ENCODE measurements around the gene MREG.
A peak's percentile ranks its signal among the peaks of the same experiment; 100 is the strongest.
"Not testable (repeated sequence)": the region's sequence is repeated elsewhere in the genome, so short reads cannot be mapped to it uniquely, and the experiment has no call there.

Gene MREG

GRCh38 chr2:215957354-215958122 is 55.8 kb downstream of the MREG start:
- not testable (repeated sequence) for DNase-seq

DNA sequence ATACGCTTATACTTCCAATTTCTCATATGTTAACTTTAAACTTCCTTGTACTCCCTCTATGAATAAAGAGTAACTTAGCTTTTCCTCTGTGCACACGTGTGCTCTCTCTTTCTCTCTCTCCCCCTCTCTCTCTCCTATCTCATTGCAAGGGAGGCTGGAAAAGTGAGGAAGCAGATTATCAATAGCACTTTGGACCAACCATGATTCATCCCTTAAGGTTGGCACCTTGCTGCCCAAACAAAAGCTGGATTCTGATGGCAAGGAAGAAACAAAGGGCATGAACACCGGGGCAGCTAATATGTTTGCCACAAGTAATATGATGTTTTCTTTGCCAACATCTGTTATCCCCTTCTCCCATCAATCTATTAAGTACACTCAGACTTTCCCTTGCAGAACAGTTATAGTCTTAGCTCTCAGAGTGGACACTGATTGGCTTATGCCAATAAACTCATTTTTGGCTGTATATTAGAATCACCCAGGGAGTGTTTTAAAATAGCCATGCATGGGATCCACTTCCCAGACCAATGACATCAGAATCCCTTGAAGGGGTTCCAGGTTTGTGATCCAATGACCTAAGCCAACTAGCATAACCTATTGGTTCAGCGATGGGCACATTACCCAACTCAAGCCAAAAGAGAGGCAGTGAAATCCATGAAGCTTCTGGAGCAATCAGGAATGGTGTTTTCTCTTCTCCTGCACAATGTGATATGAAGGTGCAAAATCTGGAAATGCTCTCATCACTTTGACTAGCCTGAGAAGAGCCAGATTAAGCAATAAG is 60.3 kb downstream of the MREG start:
- DNase-seq: no peak

DNA sequence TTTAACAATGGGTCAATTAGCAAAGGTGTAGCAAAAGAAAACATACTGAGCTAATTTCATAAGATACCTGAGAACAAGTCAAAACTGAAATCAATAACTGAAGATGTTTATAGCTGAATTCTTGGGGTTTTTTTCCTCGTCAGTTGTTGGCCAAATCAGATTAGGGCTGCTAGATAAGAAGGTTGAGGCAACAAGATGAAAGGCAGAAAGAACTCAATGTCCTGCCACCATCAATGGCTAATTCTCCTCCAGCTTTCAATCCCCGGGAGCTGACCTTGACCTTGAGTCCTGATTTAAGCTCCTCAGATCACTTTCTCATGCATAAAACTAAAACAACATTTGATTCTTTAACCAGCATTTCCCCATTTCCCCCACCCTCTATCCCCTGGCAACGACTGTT is 61.8 kb downstream of the MREG start:
- DNase-seq: no peak

GRCh38 chr2:215949991-215950404 is 63.4 kb downstream of the MREG start:
- no peak for DNase-seq

DNA sequence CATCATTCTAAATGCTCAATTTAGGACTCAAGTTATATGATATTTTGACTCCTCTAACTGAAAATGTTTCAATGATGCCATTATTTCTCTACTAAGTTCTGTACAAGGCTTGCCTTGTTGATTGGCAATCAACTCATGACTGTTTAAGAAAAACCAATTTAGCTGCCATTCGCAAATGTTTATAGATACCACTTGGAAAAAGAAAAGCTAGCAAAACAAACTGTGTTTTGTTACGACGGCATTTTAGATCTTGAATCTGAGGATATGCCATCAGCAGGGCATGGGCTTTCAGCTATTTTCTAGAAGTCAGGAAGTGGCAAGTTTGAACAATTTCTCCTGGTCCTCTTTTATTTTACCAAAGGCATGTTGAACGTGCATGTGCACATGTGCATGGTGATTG is 65.3 kb downstream of the MREG start:
- no peak for DNase-seq

- no peak for DNase-seq
Measured at GRCh38 chr2:215946586-215946985, 66.8 kb downstream of the MREG start.

DNA sequence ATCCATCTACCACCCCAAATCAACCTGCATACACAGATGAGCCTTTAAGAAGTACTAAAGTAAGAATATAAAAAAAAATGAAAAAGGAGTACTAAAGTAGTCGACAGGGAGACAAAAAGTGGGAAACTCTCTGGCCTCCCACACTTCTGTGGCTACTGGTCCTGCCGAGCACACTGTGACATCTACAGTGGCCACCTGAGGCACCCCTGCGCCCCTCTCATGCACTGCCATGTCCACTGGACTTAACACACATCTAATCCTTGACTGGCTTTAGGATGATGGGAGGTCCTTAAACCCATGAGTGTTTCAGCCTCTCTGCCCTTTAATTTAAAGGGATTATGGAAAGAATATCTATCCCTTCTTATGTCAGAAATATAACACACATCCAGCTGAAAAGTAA is 71.2 kb downstream of the MREG start:
- DNase-seq: no peak

GRCh38 chr2:215941726-215942125 is 71.6 kb downstream of the MREG start:
- no peak for DNase-seq

DNA sequence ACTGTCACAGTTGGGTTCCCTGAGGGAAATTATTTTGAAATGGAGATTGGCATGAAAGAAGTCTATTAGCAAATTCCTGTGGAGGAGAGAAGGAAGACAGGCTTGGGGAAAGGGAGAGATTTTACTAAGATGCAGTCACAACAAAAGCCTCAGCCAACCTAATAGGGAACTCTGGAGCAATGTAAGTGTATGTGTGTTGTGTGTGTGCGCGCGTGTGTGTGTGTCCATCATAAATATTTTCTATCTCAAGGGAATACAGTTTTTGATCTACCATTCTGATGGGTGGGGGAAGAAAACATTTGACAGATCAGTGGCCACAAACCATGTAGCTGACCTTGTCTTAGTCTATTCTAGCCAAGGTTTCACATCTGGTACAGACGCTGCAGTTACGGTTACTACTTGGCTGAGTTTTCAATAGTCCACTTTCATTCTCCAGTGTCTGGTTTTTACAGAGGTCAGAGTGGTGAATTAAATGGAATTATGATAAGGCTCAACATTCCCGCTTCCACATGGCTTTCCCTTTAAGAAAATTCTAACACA is 72.6 kb downstream of the MREG start:
- DNase-seq: no peak

- no peak for DNase-seq
Measured at GRCh38 chr2:215937190-215937589, 76.2 kb downstream of the MREG start.

DNA sequence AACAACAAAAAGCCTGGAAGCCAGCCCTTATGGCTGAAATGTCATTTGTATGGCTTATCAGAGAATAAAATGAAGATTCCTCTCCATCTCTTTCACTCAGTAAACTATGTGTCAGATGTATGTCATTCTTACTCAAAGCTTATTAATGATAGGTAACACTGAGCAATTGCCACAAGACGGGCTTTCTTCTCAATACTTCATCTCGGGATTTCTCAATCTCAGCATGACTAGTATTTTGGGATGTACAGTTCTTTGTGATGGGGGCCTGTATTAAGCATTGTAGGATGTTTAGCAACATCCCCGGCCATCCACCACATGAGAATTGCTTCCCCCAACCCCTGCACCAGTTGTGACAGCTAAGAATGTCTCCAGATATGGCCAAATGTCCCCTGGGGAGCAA is 80.2 kb downstream of the MREG start:
- DNase-seq: no peak

GRCh38 chr2:215931256-215931903 is 82.0 kb downstream of the MREG start:
- peak; percentile 75 for DNase-seq

DNA sequence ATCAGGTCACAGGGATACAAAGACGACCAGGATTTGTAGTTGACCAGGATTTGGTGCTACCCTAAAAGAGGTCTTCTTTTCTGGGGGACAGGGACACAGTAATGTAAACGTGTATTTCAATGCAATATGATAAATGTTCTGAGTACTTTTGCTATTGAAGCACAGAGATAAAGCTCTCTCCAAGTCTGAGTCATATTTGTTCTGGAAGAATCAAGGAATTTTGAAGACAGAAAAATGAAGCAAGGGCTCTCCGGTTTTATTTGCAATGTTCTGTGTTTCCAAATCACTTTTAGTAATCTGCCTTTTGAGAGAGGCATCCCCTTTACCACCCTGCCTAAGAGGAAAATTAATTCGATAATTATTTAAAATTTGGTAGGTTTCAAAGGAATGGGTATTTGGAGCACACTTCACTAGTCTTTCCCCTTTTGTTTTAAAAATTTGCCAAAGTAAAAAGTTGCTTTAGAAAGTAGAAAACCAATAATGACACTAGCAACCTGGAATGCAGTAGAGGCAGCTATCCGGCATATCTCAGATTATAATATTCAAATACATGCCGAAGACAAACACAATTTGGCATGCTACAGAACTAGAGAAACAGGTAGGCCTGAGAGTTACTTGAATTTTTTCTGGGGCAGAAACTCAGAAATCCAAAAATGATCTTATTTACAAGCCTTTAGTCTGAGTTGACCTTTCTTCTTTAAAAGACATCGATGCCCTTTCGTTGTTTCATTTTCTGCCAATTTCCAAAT is 82.7 kb downstream of the MREG start:
- DNase-seq: no peak

DNA sequence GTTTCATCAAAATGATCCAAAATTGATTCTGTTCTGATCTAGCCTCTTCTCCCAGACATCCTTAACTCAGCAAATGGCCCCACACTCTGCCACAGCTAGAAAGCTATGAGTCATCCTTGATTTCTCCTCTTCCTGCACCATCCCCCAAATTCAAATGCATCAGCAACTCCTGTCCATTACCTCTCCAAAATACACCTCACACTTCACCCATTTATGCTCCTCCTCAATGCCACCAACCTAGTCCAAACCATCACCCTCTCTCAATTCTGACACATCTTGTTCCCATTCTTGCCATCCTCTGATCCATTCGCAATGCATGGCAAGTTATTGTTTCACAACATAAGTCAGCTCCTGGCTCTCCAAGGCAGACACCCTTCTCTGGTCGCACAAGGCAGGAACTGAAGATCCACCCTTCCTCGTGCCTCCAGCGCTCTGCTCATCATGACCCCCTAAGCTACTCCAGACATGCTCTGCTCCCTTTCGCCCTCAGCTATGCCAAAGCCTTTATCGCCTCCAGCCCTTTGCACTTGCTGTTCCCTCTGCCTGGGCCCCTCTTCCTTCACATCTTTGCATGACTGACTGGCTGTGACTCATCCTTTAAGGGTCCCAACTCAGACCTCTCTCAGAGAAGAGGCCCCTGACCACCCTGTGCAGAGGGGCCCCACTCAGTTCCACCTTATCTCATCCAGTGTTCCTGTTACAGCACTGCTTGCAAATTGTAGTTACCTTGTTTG is 83.6 kb downstream of the MREG start:
- no peak for DNase-seq

DNA sequence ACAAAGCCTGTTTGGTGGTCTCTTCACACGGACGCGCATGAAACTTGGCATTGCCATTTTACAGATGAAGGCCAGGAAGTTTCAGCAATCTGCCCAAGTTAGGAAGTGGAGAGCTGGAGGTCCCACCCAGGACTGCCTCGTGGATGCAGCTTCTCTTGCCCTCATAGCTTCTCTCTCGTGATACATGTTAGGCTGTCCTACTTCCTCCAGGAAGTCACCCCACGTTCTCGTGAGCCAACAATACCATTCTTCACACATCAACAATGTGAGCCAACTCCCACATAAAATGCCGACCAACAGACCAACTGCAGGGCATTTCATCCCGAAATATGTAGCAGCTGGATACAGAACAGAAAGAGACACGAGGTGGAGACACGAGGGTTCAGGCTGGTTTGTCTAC is 85.3 kb downstream of the MREG start:
- DNase-seq: no peak

DNA sequence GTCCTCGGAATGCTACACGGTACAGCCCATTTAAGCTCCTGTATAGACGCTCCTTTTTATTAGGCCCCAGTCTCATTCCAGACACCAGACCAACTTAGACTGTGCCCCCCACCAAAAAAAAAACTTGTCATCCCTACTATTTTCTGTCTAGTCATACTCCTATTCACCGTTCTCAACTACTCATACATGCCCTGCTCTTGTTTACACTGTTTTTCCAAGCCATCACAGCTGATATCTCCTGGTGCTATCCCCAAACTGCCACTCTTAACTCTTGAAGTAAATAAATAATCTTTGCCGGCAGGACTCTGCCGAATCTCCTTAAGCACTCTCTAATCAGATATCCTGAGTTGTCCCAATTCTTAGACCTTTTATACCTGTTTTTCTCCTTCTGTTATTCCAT is 86.4 kb downstream of the MREG start:
- DNase-seq: not testable (repeated sequence)

GRCh38 chr2:215921895-215922294 is 91.5 kb downstream of the MREG start:
- DNase-seq: no peak

DNA sequence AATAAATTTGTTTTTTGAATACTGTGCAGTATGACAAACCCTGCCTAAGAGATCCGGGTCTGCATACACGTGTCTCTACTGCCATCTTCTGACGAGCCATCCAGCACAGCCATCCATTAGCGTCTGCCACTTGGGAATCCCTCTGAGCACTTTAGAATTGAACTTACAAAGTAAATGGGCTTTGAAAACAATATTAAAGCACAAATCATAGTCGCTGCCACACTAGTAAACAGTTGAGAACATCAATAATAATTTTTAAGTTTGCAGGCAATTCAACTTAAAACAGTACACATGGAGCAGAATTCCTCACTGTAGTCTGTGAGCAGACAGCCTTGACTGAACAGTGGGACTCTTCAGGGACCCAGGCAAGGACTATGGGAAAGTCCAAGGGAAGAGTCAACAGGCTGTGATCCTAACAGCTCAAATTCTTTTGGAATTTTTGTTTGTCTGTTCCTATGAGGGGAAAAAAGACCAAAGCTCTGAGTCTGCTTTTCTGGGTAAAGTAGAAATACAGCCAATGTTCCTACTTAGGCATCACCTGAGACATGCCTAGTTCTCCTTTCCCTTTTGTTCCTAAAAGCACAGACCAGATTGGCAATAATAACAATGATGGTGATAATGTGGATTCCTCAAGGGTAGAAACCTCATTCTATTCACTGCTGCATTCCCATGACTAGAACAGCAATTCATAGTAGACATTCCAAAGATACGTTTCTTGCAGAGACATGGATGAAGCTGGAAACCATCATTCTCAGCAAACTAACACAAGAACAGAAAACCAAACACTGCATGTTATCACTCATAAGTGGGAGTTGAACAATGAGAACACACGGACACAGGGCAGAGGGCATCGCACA is 92.9 kb downstream of the MREG start:
- peak; percentile 76 for DNase-seq

DNA sequence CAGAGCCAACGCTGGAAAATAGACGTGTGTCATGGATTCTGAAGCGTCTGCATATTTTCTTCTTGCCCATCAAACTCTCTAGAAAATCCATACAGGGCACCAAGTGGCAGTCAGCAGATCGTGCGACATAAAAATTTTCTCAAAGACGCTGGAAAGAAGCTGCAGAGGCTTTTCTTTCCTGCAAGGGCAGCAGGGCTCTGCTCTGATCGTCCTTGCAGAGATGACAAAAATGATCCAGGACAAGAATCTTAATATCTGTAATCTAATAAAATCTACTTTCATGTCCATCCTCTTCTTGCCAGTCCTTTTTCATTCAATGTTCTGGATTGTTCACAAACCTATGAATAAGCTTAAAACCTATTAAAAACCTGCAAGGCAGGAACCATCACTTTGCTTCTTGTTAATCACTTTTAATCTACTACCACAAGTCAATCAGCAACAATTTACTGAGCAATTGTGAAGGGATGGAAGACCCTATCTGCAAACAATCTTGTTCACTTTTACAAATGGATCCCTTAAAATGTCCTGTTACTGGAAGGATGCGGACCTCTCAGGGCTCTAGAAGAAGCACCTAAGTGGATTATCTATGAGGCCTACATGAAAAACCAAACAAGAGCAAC is 93.6 kb downstream of the MREG start:
- no peak for DNase-seq

DNA sequence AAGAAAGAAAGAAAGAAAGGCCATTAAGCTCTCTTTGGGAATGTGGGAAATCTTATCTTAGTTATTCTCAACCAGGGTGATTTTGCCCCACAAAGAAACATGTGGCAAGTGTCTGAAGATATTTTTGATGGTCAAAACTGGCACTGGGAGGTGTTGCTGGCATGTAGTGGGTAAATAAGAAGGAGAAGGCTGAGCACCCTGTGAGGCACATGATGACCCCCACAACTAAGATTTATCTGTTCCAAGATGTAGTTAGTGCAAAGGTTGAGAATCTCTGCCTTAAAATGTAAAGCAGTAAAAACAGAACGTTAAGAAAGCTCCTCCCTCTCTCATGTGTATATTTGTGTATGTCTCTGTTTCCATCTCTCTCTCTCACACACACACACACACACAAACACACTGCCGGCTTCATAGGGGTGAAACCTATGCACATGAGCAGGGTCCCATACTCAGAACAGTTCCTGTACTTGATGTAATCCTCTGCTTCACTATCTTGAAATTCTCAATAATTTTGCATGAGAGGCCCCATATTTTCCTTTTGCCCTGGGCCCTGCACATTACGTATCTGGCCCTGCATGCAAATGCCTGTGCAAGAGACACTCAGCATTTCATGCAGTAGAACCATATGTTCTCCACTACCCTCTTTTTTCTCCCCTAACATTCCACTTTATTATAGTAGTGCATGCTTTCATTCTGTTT is 94.3 kb downstream of the MREG start:
- no peak for DNase-seq
